Activated CD4-positive, alpha-beta memory T cell treated with anti-CD3 and anti-CD28 coated beads, Interleukin-2, amount 10 ng/mL, durations not matched to agents 7 days and 5 days (primary cell): ENCODE results near the gene FEZ2. TPM values are rescaled to one million over a fixed set of nuclear protein-coding genes. Genes with fewer than 3 reads are reported as not detected.
"Not testable (repeated sequence)": the region's sequence is repeated elsewhere in the genome, so short reads cannot be mapped to it uniquely, and the experiment has no call there.

Source experiments
- CTCF ChIA-PET: fragments of 350-600 bp; sonication (Branson Sonifier 250); formaldehyde crosslinking; loops from one replicate; lab custom pipeline; 2021; ENCODE audit warnings: antibody characterized with exemption, inconsistent platforms; lab: Charles Lee
- POLR2A ChIA-PET: fragments of 350-600 bp; sonication (Branson Sonifier 250); formaldehyde crosslinking; loops from one replicate; lab custom pipeline; 2021; ENCODE audit warnings: antibody characterized with exemption; lab: Charles Lee
- DNase-seq: peaks from one replicate; pipeline ENCODE4 v3.0.0-alpha.2; 2020
- H3K27ac Mint-ChIP-seq: one replicate; pipeline ENCODE4 v1.8.0; 2021; ENCODE audit warnings: mild to moderate bottlenecking, mixed read lengths
- H3K27me3 Mint-ChIP-seq: one replicate; pipeline ENCODE4 v1.8.0; 2021; ENCODE audit warnings: mixed read lengths
- H3K36me3 Mint-ChIP-seq: one replicate; pipeline ENCODE4 v1.8.0; 2021; ENCODE audit warnings: low read depth, mixed read lengths
- H3K4me1 Mint-ChIP-seq: one replicate; pipeline ENCODE4 v1.8.0; 2021; ENCODE audit warnings: mixed read lengths
- H3K4me3 Mint-ChIP-seq: one replicate; pipeline ENCODE4 v1.8.0; 2021; ENCODE audit warnings: mild to moderate bottlenecking, mixed read lengths
- H3K9me3 Mint-ChIP-seq: one replicate; pipeline ENCODE4 v1.8.0; 2021; ENCODE audit warnings: mixed read lengths
- total RNA-seq, 2 experiments: library from RNA; stranded (reverse); gene quantifications; one replicate each; pipeline ENCODE4 v1.2.3, GENCODE V29; 2021

FEZ2 gene
- total RNA-seq, 2 experiments from 2014 or later, result 12.3 to 16.5 TPM

- Mint-ChIP-seq H3K27me3 (peaks cover 10% of the 10 kb centered on the region), H3K27ac (no peak overlapping the region), H3K4me3 (no peak overlapping the region), H3K36me3 (no peaks in the 10 kb centered on the region), H3K4me1 (peaks cover 1% of the 10 kb centered on the region), H3K9me3 (no peaks in the 10 kb centered on the region)
- CTCF ChIA-PET, result no interaction called here
- DNase-seq, result no peak
- POLR2A ChIA-PET, result no interaction called here
Measured at GRCh38 chr2:36609507-36609906, 11.5 kb upstream of the FEZ2 start.

DNA sequence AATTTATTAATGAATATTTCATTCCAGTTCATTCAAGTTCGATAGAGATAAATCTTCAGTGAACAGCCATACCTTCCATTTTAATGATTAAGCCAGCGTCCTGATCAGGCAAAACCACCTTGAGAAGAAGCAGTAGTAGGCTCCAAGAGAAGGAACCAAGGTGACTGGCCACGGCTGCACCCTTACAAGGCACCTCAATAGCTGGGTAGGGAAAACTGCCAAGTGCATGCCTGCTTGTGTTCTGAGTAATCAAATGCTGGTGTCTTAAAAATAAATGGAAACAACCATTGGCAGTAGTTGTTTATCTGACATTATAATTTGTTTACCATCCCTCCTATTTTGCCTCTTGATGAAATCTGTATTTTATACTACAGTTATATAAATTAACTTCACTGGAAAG lies 10.0 kb upstream of the FEZ2 start:
- no peak for DNase-seq
- H3K27ac Mint-ChIP-seq, result no peak overlapping the region
- no peak overlapping the region for H3K4me3 Mint-ChIP-seq
- H3K36me3 Mint-ChIP-seq, result no peaks in the 10 kb centered on the region
- no peaks in the 10 kb centered on the region for H3K9me3 Mint-ChIP-seq
- peaks cover 7% of the 10 kb centered on the region for H3K27me3 Mint-ChIP-seq
- H3K4me1 Mint-ChIP-seq, result peaks cover 1% of the 10 kb centered on the region
- ChIA-PET CTCF (no interaction called here), POLR2A (no interaction called here)

DNA sequence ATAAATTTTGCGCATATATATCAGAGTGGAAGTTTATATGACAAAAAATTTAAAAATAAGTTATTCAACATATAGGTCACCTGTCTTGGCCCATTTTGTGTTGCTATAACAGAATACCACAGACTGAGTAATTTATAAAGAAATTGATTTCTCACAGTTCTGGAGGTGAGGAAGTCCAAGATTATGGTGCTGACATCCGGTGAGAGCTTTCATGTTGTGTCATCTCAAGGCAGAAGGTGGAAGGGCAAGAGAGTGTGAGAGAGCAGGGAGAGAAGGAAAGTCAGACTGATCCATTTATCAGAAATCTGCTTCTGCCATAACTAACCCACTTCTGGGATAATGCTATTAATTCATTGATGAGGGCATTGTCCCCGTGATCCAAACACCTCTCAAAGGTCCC lies 9.0 kb upstream of the FEZ2 start:
- H3K27me3 Mint-ChIP-seq, result peaks cover 3% of the 10 kb centered on the region
- no peak for DNase-seq
- ChIA-PET CTCF (no interaction called here), POLR2A (no interaction called here)
- peaks cover 1% of the 10 kb centered on the region for H3K4me1 Mint-ChIP-seq
- no peak overlapping the region for H3K27ac Mint-ChIP-seq
- H3K9me3 Mint-ChIP-seq, result no peaks in the 10 kb centered on the region
- no peaks in the 10 kb centered on the region for H3K36me3 Mint-ChIP-seq
- H3K4me3 Mint-ChIP-seq, result no peak overlapping the region

DNA sequence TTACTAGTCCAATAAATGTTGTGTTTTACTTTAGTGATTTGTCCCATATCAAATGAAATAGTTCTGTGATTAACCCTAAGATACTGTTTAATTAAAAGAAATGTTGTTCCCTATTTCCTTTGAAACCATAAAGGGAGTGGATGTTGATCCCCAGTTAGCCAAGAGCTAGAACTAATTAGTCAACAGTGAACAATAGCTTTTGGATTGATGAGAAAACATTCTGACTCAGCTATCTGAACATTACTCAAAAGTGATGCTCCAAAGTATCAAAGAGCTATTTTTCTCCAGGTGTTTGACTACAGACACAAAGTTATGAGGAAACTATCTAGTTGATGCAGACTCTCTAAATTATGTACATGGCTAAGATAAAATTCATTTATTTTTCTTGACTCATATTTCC lies 7.3 kb upstream of the FEZ2 start:
- no peaks in the 10 kb centered on the region for H3K9me3 Mint-ChIP-seq
- DNase-seq, result no peak
- H3K27me3 Mint-ChIP-seq, result peaks cover 2% of the 10 kb centered on the region
- CTCF ChIA-PET, result no interaction called here
- peaks cover 1% of the 10 kb centered on the region for H3K4me1 Mint-ChIP-seq
- POLR2A ChIA-PET, result no interaction called here
- H3K27ac Mint-ChIP-seq, result no peak overlapping the region
- H3K4me3 Mint-ChIP-seq, result no peak overlapping the region
- H3K36me3 Mint-ChIP-seq, result no peaks in the 10 kb centered on the region

GRCh38 chr2:36603629-36604028 lies 5.7 kb upstream of the FEZ2 start:
- DNase-seq, H3K9me3 Mint-ChIP-seq, H3K27me3 Mint-ChIP-seq, CTCF ChIA-PET, POLR2A ChIA-PET, H3K27ac Mint-ChIP-seq, H3K4me1 Mint-ChIP-seq, H3K4me3 Mint-ChIP-seq, H3K36me3 Mint-ChIP-seq: not testable (repeated sequence)

DNA sequence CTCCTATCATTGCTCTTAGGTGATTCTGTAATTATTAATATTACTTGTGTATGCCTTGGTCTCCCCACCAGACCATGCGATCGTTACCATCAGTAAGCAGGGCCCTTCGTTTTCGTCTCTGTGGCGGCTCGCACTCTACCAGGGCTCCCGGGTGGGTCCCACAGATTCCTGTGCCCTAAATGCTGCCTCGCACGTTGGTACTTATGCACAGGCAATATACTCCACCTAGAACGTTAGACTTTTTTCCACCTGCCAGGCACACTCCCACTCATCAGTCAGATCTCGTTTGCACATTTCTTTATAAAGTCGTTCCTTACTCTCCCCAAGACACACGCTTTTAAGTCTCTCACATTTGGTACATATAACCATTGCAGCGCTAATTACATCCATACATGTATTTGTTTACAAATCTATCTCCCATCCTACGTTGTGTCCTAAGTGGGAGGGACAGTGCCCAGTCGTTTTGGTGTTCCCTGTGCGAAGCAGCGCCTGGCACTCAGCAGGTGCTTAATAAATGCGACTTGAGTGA lies 901 bp downstream of the FEZ2 start:
- no peak for DNase-seq
- Mint-ChIP-seq H3K36me3 (peaks cover 9% of the 10 kb centered on the region), H3K9me3 (no peaks in the 10 kb centered on the region), H3K27ac (peak overlapping the region; percentile 77), H3K4me1 (peaks cover 18% of the 10 kb centered on the region), H3K4me3 (peak overlapping the region; percentile 84), H3K27me3 (no peaks in the 10 kb centered on the region)
- POLR2A ChIA-PET, result interaction anchor here (1.0 kb wide), 1 partner anchor 450 kb away, joined by 3 read pairs; no protein-coding TSS in a partner anchor
- CTCF ChIA-PET, result no interaction called here

DNA sequence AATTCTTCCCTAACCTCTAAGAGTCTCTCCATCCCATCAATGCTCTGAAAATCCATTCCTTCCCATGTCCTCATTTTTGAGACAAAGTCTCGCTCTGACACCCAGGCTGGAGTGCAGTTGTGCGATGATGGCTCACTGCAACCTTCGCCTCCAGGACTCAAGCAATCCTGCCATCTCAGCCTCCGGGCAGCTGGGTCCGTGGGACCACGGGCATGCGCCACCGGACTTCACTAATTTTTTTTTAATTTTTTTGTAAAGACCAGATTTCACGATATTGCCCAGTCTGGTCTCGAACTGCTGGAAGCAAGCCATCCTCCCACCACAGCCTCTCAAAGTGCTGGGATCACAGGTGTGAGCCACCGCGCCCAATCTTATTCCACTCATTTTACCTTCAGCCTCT lies 1.6 kb downstream of the FEZ2 start:
- ChIA-PET CTCF (interaction anchor here (0.6 kb wide), 1 partner anchor 9 kb away, joined by 3 read pairs; no protein-coding TSS in a partner anchor), POLR2A (no interaction called here)
- Mint-ChIP-seq H3K27me3 (no peaks in the 10 kb centered on the region), H3K4me1 (peaks cover 18% of the 10 kb centered on the region), H3K4me3 (no peak overlapping the region), H3K36me3 (peaks cover 9% of the 10 kb centered on the region), H3K27ac (no peak overlapping the region), H3K9me3 (no peaks in the 10 kb centered on the region)
- DNase-seq, result no peak

DNA sequence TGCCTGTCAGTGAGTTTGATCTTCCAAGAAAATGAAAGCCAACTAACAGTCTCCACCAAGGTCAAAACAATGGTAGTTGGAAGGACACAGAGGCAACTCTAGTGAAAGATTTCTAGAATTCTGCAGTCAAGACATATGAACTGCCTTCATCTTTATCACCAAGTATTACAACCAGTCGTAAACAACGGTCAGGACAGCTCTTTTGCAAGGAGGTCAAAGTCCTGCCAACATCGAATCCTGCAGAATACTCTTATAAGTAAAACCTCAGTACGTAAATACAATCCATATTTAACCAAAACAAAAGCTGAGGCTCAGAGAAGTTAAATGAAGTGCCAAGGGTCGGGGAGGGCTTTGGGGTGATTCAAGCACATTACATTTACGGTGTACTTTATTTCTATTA lies 3.1 kb downstream of the FEZ2 start:
- Mint-ChIP-seq H3K4me3 (no peak overlapping the region), H3K27me3 (no peaks in the 10 kb centered on the region), H3K4me1 (peaks cover 18% of the 10 kb centered on the region), H3K9me3 (no peaks in the 10 kb centered on the region), H3K36me3 (peaks cover 11% of the 10 kb centered on the region), H3K27ac (no peak overlapping the region)
- ChIA-PET CTCF (no interaction called here), POLR2A (no interaction called here)
- DNase-seq, result no peak

DNA sequence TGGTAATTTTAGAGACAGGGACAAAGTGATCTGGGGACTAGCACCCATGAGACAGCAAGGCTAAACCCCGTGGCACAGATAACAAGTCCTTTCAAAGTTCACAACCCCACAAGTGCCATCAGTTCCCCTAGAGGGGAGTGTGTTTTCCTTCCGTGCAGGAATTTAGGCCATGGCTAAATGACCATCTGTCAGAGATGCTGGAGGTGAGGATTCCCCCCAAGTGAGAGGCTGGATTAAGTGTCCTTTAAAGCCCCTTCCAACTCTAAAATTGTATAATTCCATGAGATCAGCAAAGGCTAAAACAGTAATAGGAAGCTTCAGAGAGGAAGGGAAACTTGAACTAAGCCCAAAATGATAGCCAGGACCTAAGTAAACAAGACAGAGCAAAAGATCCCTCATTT lies 8.7 kb downstream of the FEZ2 start:
- H3K4me1 Mint-ChIP-seq, result peaks cover 2% of the 10 kb centered on the region
- H3K4me3 Mint-ChIP-seq, result no peak overlapping the region
- H3K9me3 Mint-ChIP-seq, result no peaks in the 10 kb centered on the region
- no peak overlapping the region for H3K27ac Mint-ChIP-seq
- ChIA-PET POLR2A (no interaction called here), CTCF (no interaction called here)
- H3K36me3 Mint-ChIP-seq, result peaks cover 39% of the 10 kb centered on the region
- DNase-seq, result no peak
- H3K27me3 Mint-ChIP-seq, result no peaks in the 10 kb centered on the region

- Mint-ChIP-seq H3K9me3 (no peaks in the 10 kb centered on the region), H3K36me3 (peaks cover 46% of the 10 kb centered on the region)
Measured at GRCh38 chr2:36587556-36587955, 10.4 kb downstream of the FEZ2 start.

DNA sequence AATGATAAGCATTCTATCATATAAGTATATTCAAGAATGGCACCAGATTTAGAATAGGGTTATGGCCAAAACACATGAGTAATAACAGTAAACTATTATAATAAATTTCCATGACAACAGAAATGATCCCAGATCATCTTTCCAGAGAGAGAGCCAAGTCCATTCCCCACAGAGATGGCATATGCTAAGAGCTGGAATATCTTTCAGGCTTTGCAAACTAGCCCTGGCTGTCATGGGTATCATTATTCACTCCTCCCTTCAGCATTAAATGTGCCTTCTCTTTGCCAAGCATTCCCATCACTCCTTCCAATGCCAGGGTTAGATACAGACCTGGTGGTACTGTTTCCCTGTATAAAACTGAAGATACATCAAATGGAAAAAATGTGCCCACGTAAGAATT lies 10.9 kb downstream of the FEZ2 start:
- no peaks in the 10 kb centered on the region for H3K27me3 Mint-ChIP-seq

More at GRCh38 chr2:36587556-36587955, 10.4 kb downstream of the FEZ2 start:
- H3K27ac Mint-ChIP-seq, result no peak overlapping the region
- DNase-seq, result no peak
- ChIA-PET POLR2A (no interaction called here), CTCF (interaction anchor here (0.7 kb wide), 1 partner anchor 9 kb away, joined by 3 read pairs; no protein-coding TSS in a partner anchor)
- no peaks in the 10 kb centered on the region for H3K4me1 Mint-ChIP-seq
- H3K27me3 Mint-ChIP-seq, result no peaks in the 10 kb centered on the region
- no peak overlapping the region for H3K4me3 Mint-ChIP-seq

DNA sequence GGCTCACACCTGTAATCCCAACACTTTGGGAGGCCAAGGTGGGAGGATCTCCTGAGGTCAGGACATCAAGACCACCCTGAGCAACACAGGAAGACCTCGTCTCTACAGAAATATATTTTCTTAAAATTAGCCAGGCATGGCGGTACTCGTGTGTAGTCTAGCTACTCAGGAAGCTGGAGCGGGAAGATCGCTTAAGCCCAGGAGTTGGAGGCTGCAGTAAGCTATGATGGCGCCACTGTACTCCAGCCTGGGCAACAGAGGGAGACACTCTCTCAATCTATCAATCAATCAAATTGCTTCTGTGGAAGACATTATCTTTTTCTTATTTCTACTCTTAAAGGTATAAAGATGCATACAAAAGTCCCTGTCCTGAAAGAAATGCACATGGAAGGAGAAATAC lies 11.3 kb downstream of the FEZ2 start:
- Mint-ChIP-seq H3K27me3 (no peaks in the 10 kb centered on the region), H3K27ac (no peak overlapping the region), H3K4me3 (no peak overlapping the region), H3K36me3 (peaks cover 53% of the 10 kb centered on the region), H3K9me3 (no peaks in the 10 kb centered on the region), H3K4me1 (no peaks in the 10 kb centered on the region)
- DNase-seq, result no peak
- ChIA-PET CTCF (no interaction called here), POLR2A (no interaction called here)

More for the DNA sequence above, 10.9 kb downstream of the FEZ2 start:
- H3K27ac Mint-ChIP-seq, result no peak overlapping the region
- CTCF ChIA-PET, result interaction anchor here (0.7 kb wide), 1 partner anchor 9 kb away, joined by 3 read pairs; no protein-coding TSS in a partner anchor
- POLR2A ChIA-PET, result no interaction called here
- H3K4me1 Mint-ChIP-seq, result no peaks in the 10 kb centered on the region
- peaks cover 50% of the 10 kb centered on the region for H3K36me3 Mint-ChIP-seq
- H3K4me3 Mint-ChIP-seq, result no peak overlapping the region
- no peaks in the 10 kb centered on the region for H3K9me3 Mint-ChIP-seq
- no peak for DNase-seq

DNA sequence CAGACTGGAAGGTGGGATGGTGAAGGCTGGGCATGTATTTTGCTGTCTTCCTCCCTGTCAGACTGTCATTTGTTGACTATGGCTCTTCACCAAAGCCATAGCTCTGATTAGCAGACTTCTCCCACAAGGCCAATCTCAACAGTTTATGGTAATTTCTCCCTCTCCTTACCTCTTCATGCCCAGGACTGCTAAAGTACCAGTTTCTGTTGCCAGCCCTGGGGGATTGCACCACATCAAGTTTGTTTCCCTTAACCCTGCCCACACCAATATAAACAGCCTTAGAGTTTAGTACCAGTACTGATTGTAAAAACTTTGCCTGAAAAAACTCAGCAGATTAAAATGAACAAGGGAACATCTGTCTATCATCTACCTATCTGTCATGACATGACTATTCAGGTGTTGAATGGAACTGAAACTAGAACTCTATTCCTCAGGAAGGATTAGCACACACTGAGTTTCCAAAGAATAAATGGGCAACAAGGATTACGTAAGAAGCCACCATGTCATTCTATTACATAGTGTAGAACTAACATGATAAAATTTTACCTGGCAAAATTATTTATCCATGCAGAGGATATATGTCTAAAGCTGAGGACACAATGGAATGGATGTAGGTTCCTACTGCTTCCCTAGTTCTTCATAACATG lies 13.7 kb downstream of the FEZ2 start:
- Mint-ChIP-seq H3K9me3 (no peaks in the 10 kb centered on the region), H3K27me3 (no peaks in the 10 kb centered on the region), H3K36me3 (peaks cover 71% of the 10 kb centered on the region), H3K4me1 (no peaks in the 10 kb centered on the region), H3K4me3 (no peak overlapping the region), H3K27ac (no peak overlapping the region)
- ChIA-PET CTCF (no interaction called here), POLR2A (interaction anchor here (1.7 kb wide), 1 partner anchor 14 kb away, joined by 5 read pairs; the partner anchor contains the start of gene FEZ2)
- DNase-seq, result no peak

- ChIA-PET CTCF (interaction anchor here (0.9 kb wide), 1 partner anchor 35 kb away, joined by 4 read pairs; no protein-coding TSS in a partner anchor), POLR2A (interaction anchor here (1.7 kb wide), 1 partner anchor 15 kb away, joined by 5 read pairs; the partner anchor contains the start of gene FEZ2)
- no peaks in the 10 kb centered on the region for H3K27me3 Mint-ChIP-seq
- peaks cover 10% of the 10 kb centered on the region for H3K4me1 Mint-ChIP-seq
- no peaks in the 10 kb centered on the region for H3K9me3 Mint-ChIP-seq
- no peak for DNase-seq
- H3K27ac Mint-ChIP-seq, result no peak overlapping the region
- peaks cover 80% of the 10 kb centered on the region for H3K36me3 Mint-ChIP-seq
- H3K4me3 Mint-ChIP-seq, result no peak overlapping the region
Measured at GRCh38 chr2:36582951-36583350, 15.0 kb downstream of the FEZ2 start.
